ENCODE data around the gene ARRB2. TPM values are rescaled to one million over a fixed set of nuclear protein-coding genes. Genes with fewer than 3 reads are reported as not detected.

The ARRB2 gene
- polyA plus RNA-seq, 2 of the 4 experiments (the other 2 are of a cell fraction), result 61.0 to 73.1 TPM

DNA sequence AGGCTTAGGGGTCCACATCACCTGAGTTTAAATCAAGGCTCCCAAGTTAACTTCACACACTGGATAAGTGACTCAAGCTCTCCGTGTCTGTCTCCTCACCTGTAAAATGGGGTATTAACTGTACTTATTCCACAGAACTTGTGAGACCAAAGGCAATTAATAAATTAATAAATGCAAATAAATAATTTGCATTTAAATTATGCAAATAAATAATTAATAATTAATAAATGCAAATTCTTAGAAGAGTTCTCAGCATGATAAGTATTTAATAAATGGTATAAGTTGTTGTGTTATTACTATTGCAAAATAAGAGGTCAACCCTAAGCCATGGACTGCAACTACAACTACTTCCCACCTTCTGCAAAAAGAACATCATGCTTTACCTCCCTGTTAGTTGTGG, 43.0 kb downstream of the ARRB2 start:
- H3K9me3 ChIP-seq, result no peaks in the 10 kb centered on the region
- no peak for FAIRE-seq
- no peak for ATAC-seq
- WGBS (ENCODE audit: missing lambda C conversion rate), result 57% methylated on average over 1 of the region's 1 CpG
- no peak for TF ChIP-seq HEYL (CRISPR knock-in tag; IDR thresholded peaks at IDR 0.05)
- TF ChIP-seq KDM5A (IDR thresholded peaks at IDR 0.05), result no peak
- no peak for TF ChIP-seq RFX5 (IDR thresholded peaks at IDR 0.05)
- TF ChIP-seq CEBPB (IDR thresholded peaks at IDR 0.05), result no peak
- no peak for TF ChIP-seq MAX (IDR thresholded peaks at IDR 0.05)
- H3K4me3 ChIP-seq, result no peak overlapping the region
- ChIA-PET POLR2A (interaction anchor here (0.6 kb wide), 1 partner anchor 50 kb away, joined by 3 read pairs; no protein-coding TSS in a partner anchor), CTCF (interaction anchor here (1.0 to 1.8 kb wide), 5 partner anchors 19 to 152 kb away, joined by 3 to 4 read pairs (median 4); partner anchors contain the start of gene GLTPD2)
- H3K4me1 ChIP-seq, result no peaks in the 10 kb centered on the region
- H3K4me2 ChIP-seq, result no peak overlapping the region
- DNase-seq (ENCODE audit: low read depth in 1 of 2, low spot score in 1 of 2), result no peak
- H3K27ac ChIP-seq, result no peak overlapping the region

DNA sequence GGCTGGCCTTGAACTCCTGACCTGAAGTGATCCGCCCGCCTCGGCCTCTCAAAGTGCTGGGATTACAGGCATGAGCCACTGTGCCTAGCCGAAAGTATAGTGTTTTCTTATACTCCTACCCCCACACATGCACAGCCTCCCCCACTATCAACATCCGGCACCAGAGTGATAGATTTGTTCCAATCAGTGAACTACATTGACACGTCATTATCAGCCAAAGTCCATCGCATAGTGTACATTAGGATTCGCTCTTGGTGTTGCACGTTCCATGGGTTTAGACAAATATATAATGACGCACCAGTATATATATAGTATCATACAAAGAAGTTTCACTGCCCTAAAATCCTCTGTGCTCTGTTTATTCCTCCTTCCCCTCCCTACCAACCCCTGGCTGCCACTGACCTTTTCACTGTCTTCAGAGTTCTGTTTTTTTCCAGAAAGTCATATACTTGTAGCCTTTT, 49.4 kb downstream of the ARRB2 start:
- ChIA-PET CTCF (no interaction called here), POLR2A (interaction anchor here (0.7 kb wide), 1 partner anchor 239 kb away, joined by 4 read pairs; no protein-coding TSS in a partner anchor)
- WGBS (ENCODE audit: missing lambda C conversion rate), result 74% methylated on average over 10 of the region's 10 CpGs
- DNase-seq (ENCODE audit: low read depth in 1 of 2, low spot score in 1 of 2), result no peak
- Histone ChIP-seq H3K4me2 (no peak overlapping the region), H3K9me3 (no peaks in the 10 kb centered on the region), H3K4me3 (no peak overlapping the region), H3K4me1 (no peaks in the 10 kb centered on the region), H3K27ac (no peak overlapping the region)
- no peak for FAIRE-seq
- no peak for ATAC-seq
- TF ChIP-seq NPAS2 (CRISPR knock-in tag; IDR thresholded peaks at IDR 0.05; ENCODE audit: borderline replicate concordance) (no peak), HOXA7 (CRISPR knock-in tag; IDR thresholded peaks at IDR 0.05) (no peak), ESRRA (IDR thresholded peaks at IDR 0.05; ENCODE audit: borderline replicate concordance, low read length) (no peak), MYC (IDR thresholded peaks at IDR 0.05; ENCODE audit: borderline replicate concordance, low read length) (no peak), TP53 (CRISPR knock-in tag; IDR thresholded peaks at IDR 0.05) (no peak), NR3C1 (IDR thresholded peaks at IDR 0.05) (no peak), RAD21 (conservative IDR thresholded peaks at IDR 0.05 in 1 of 2, IDR thresholded peaks at IDR 0.05 in 1 of 2) (no peak), HOXB13 (CRISPR knock-in tag; IDR thresholded peaks at IDR 0.05; ENCODE audit: low read depth) (no peak), FOXS1 (CRISPR knock-in tag; IDR thresholded peaks at IDR 0.05) (no peak), RARB (CRISPR knock-in tag; IDR thresholded peaks at IDR 0.05) (no peak), MAFK (IDR thresholded peaks at IDR 0.05; ENCODE audit: partially characterized antibody) (no peak)
- TF ChIP-seq, protein P1, sequence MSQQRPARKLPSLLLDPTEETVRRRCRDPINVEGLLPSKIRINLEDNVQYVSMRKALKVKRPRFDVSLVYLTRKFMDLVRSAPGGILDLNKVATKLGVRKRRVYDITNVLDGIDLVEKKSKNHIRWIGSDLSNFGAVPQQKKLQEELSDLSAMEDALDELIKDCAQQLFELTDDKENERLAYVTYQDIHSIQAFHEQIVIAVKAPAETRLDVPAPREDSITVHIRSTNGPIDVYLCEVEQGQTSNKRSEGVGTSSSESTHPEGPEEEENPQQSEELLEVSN (IDR thresholded peaks at IDR 0.05; ENCODE audit: borderline replicate concordance, low read depth), result no peak

GRCh38 chr17:4764595-4764994, 54.2 kb downstream of the ARRB2 start:
- H3K4me1 ChIP-seq, result peaks cover 1% of the 10 kb centered on the region; the same call in 2 of the 3 replicates
- H3K9me3 ChIP-seq, result no peaks in the 10 kb centered on the region
- POLR2A ChIA-PET, result no interaction called here
- WGBS (ENCODE audit: missing lambda C conversion rate), result 40% methylated on average over 3 of the region's 3 CpGs
- DNase-seq (ENCODE audit: low read depth in 1 of 2, low spot score in 1 of 2) (no peak), ATAC-seq (peak; percentile 30 to 38; a peak in 4 of 6 replicates), FAIRE-seq (no peak)
- CTCF ChIA-PET, result interaction anchor here (0.9 to 2.7 kb wide), 5 partner anchors 9 to 25 kb away, joined by 3 to 14 read pairs (median 4); no protein-coding TSS in a partner anchor
- H3K4me3 ChIP-seq, result no peak overlapping the region
- no peak overlapping the region for H3K27ac ChIP-seq
- H3K4me2 ChIP-seq, result no peak overlapping the region
- TF ChIP-seq JUN (IDR thresholded peaks at IDR 0.05) (no peak), PHF8 (IDR thresholded peaks at IDR 0.05; ENCODE audit: borderline replicate concordance, low read depth) (no peak), FOXS1 (CRISPR knock-in tag; IDR thresholded peaks at IDR 0.05) (no peak), ZNF302 (CRISPR knock-in tag; IDR thresholded peaks at IDR 0.05) (no peak), ZC3H11A (IDR thresholded peaks at IDR 0.05) (no peak), TFCP2L1 (CRISPR knock-in tag; IDR thresholded peaks at IDR 0.05) (no peak), POLR2AphosphoS2 (conservative IDR thresholded peaks at IDR 0.05; ENCODE audit: low read length) (no peak), RCOR1 (IDR thresholded peaks at IDR 0.05; ENCODE audit: low read depth, low read length) (no peak), NFE2L2 (conservative IDR thresholded peaks at IDR 0.05; ENCODE audit: low read length) (no peak), EHF (CRISPR knock-in tag; IDR thresholded peaks at IDR 0.05) (no peak), ZSCAN20 (CRISPR knock-in tag; IDR thresholded peaks at IDR 0.05) (no peak)
- TF ChIP-seq, protein P2, sequence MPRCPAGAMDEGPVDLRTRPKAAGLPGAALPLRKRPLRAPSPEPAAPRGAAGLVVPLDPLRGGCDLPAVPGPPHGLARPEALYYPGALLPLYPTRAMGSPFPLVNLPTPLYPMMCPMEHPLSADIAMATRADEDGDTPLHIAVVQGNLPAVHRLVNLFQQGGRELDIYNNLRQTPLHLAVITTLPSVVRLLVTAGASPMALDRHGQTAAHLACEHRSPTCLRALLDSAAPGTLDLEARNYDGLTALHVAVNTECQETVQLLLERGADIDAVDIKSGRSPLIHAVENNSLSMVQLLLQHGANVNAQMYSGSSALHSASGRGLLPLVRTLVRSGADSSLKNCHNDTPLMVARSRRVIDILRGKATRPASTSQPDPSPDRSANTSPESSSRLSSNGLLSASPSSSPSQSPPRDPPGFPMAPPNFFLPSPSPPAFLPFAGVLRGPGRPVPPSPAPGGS (IDR thresholded peaks at IDR 0.05), result no peak
- TF ChIP-seq, protein P3, sequence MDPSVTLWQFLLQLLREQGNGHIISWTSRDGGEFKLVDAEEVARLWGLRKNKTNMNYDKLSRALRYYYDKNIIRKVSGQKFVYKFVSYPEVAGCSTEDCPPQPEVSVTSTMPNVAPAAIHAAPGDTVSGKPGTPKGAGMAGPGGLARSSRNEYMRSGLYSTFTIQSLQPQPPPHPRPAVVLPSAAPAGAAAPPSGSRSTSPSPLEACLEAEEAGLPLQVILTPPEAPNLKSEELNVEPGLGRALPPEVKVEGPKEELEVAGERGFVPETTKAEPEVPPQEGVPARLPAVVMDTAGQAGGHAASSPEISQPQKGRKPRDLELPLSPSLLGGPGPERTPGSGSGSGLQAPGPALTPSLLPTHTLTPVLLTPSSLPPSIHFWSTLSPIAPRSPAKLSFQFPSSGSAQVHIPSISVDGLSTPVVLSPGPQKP (IDR thresholded peaks at IDR 0.05; ENCODE audit: low read depth, low read length), result no peak
- TF ChIP-seq, protein P4, sequence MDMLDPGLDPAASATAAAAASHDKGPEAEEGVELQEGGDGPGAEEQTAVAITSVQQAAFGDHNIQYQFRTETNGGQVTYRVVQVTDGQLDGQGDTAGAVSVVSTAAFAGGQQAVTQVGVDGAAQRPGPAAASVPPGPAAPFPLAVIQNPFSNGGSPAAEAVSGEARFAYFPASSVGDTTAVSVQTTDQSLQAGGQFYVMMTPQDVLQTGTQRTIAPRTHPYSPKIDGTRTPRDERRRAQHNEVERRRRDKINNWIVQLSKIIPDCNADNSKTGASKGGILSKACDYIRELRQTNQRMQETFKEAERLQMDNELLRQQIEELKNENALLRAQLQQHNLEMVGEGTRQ (IDR thresholded peaks at IDR 0.05), result no peak
